ENCODE results near the gene VEGFA.

GRCh38 chr6:43788301-43788700 lies 18.3 kb downstream of the VEGFA start:
- no peak for TF ChIP-seq CTCF (IDR thresholded peaks at IDR 0.05)
- TF ChIP-seq POLR2A (IDR thresholded peaks at IDR 0.05) = no peak
- no peak for TF ChIP-seq EP300 (IDR thresholded peaks at IDR 0.05)
